Fibroblast of the aortic adventitia (primary cell): ENCODE measurements around the gene TSPOAP1. TPM values are rescaled to one million over a fixed set of nuclear protein-coding genes. Genes with fewer than 3 reads are reported as not detected.

Experiments
- DNase-seq: peaks from one replicate; pipeline ENCODE4 v3.0.0-alpha.2; 2010; ENCODE audit warnings: low read depth
- H3K4me3 ChIP-seq: 2 replicates; pipeline ENCODE4 v1.5.1; 2011; ENCODE audit warnings: low read depth, mild to moderate bottlenecking, control low read depth, low read length, moderate library complexity
- total RNA-seq: library from RNA; depleted of rRNA; stranded (reverse); fragments of >200 nt; gene quantifications from 2 replicates; pipeline ENCODE4 v1.2.3, GENCODE V29; 2012; ENCODE audit warnings: low replicate concordance
- TF ChIP-seq, protein P1 (sequence below): IDR thresholded peaks from 2 replicates; pipeline ENCODE4 v1.5.1; 2011; ENCODE audit warnings: mild to moderate bottlenecking, low read length, control low read depth, inconsistent platforms; ENCODE audit not compliant: insufficient read depth

TSPOAP1 gene, protein sequence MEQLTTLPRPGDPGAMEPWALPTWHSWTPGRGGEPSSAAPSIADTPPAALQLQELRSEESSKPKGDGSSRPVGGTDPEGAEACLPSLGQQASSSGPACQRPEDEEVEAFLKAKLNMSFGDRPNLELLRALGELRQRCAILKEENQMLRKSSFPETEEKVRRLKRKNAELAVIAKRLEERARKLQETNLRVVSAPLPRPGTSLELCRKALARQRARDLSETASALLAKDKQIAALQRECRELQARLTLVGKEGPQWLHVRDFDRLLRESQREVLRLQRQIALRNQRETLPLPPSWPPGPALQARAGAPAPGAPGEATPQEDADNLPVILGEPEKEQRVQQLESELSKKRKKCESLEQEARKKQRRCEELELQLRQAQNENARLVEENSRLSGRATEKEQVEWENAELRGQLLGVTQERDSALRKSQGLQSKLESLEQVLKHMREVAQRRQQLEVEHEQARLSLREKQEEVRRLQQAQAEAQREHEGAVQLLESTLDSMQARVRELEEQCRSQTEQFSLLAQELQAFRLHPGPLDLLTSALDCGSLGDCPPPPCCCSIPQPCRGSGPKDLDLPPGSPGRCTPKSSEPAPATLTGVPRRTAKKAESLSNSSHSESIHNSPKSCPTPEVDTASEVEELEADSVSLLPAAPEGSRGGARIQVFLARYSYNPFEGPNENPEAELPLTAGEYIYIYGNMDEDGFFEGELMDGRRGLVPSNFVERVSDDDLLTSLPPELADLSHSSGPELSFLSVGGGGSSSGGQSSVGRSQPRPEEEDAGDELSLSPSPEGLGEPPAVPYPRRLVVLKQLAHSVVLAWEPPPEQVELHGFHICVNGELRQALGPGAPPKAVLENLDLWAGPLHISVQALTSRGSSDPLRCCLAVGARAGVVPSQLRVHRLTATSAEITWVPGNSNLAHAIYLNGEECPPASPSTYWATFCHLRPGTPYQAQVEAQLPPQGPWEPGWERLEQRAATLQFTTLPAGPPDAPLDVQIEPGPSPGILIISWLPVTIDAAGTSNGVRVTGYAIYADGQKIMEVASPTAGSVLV (N-terminal part only)
- total RNA-seq, result 0.18 and 1.1 TPM in 2 replicates

DNA sequence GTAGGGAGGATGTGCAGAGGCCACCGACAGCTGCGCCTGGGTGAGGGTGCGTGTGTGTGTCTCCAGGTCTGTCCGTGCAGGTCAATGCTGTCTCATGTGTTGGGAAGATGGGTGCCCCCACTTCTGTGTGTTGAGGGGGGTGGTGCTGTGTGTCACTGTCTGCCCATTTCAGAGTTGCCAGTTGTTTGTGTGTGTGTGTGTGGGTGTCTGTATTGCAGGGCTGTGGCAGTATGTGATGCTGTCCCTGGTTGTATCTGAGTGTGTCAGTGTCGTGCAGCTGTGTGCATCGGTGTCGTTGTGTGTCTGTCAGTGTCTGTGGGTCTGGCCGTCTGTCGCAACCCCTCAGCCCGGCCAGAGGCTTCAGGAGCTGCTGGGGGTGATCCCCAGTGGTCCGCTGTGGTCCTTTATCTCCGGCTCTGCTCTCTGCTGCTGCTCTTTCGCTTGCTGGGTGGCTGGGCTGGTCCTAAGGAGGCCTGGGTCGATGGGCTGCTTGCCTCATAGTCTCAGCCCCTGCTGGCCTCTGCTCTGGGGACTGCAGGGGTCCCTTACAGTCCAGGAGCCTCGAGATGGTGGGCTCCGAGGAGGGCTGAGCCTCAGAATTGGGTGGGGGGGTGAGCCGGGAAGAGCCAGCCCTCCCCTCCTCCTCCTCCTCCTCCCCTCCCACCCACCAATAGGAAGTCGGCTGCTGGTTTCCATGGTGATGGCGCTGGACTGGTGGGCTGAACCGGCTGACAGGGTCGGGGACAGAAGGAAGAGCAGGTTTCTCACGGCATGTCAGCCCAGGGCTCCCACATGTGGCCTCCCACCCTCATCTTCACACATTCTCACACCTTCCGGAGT lies at the start of gene TSPOAP1:
Gene TSPOAP1, minus strand, starts transcription at position 601 of the 840 bp plus-strand sequence. CDS start 875 bp downstream, outside the sequence.
- DNase-seq, result no peak
- TF ChIP-seq, protein P1, sequence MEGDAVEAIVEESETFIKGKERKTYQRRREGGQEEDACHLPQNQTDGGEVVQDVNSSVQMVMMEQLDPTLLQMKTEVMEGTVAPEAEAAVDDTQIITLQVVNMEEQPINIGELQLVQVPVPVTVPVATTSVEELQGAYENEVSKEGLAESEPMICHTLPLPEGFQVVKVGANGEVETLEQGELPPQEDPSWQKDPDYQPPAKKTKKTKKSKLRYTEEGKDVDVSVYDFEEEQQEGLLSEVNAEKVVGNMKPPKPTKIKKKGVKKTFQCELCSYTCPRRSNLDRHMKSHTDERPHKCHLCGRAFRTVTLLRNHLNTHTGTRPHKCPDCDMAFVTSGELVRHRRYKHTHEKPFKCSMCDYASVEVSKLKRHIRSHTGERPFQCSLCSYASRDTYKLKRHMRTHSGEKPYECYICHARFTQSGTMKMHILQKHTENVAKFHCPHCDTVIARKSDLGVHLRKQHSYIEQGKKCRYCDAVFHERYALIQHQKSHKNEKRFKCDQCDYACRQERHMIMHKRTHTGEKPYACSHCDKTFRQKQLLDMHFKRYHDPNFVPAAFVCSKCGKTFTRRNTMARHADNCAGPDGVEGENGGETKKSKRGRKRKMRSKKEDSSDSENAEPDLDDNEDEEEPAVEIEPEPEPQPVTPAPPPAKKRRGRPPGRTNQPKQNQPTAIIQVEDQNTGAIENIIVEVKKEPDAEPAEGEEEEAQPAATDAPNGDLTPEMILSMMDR, result no peak
- no peak within 1 kb of the TSS for H3K4me3 ChIP-seq

DNA sequence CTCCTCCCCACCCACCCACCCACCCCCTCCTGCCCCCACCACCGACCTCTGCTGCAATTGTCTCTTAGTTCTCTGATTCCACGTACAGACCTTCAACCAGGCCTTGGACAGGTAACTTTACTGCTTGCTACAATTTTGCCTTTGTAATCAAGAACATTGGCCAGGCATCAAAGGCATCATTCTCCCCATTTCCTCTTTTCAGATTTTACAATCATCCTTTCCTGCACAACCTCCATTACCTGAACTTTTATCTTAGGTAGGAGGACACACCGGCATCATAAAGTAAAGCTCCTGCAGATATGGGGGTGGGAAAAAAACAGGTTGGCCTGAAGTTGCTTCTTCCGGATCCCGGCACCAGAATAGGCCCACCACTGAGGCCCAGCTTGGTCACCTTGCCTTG lies 49.1 kb upstream of the TSPOAP1 start:
- DNase-seq, result no peak
- H3K4me3 ChIP-seq, result no peak overlapping the region
- TF ChIP-seq, protein P1, result no peak

DNA sequence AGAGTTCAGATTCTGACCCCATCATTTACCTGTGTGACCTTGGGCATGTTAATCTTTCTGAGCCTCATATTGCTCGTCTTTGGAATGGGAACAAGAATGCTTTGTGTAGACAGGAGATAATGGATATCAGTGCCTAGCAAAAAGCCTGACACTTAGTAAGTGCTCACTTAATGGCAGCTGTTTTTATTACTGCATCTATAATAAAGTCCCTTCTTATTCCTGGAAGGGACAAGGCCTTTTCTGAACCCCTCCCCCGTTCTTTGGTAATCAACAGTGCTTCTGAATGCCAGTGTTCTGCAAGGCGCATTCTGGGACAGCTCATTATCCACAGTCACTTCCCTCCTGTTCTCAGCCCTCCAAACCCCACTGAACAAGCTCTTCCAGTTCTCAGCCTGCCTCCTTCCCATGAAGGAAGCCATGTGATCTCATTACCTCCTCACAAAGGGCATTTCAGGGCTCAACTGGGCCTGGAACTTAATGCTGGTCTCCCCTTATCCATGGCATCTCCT lies 48.6 kb upstream of the TSPOAP1 start:
- DNase-seq, result no peak
- TF ChIP-seq, protein P1, result no peak

DNA sequence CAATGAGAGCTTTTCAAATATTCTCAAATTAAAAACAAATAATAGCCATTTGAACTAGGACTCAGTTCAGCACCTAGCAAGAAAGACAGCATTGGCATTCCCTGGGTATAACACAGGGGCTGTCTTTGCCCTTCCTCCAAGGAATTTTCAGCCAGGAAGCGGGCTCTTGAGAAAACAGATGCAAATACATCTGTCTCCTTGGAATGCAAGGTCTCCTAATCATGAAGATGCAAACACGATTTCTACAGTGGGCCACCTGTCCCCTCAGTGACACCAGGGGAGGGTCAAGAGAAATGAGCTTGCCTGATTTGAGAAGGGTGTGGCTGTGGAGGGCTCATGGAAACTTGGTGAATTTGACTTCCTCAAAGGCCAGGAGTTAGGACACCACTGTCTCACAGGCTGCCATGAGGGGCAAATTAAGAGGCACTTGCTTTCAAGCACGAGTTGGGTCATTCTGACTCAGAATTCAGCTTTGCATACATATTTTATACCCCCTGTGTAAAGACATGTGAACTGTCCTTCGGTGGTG lies 47.9 kb upstream of the TSPOAP1 start:
- TF ChIP-seq, protein P1, result no peak
- H3K4me3 ChIP-seq, result no peak overlapping the region
- DNase-seq, result no peak

More for the DNA sequence above, 48.6 kb upstream of the TSPOAP1 start:
- H3K4me3 ChIP-seq, result no peak overlapping the region

DNA sequence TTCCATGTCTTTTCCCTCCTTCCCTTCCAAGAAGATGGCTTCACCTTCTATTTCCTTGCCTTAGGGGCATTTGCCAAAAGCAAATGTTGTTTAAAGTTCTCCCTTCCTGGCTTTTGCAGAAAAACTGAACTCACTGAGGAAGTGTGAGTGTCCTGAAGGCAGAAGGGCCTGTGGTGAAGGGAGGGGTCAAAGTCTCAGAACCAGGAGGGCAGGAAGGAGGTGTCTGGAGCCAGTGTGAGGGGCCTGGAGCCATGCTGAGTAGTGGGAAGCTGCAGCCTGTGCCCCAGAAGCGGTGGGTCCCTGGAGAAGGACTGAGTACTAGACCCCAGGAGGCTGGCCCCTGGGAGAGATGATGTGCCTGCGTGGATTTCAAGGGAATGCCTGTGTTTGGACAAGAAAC lies 47.2 kb upstream of the TSPOAP1 start:
- TF ChIP-seq, protein P1, result no peak
- DNase-seq, result no peak
- no peak overlapping the region for H3K4me3 ChIP-seq
